ENCODE measurements around the gene C4A. TPM values are rescaled to one million over a fixed set of nuclear protein-coding genes. Genes with fewer than 3 reads are reported as not detected.

Gene C4A
- total RNA-seq, 1 experiment from 2014 or later, result 3.8 TPM

DNA sequence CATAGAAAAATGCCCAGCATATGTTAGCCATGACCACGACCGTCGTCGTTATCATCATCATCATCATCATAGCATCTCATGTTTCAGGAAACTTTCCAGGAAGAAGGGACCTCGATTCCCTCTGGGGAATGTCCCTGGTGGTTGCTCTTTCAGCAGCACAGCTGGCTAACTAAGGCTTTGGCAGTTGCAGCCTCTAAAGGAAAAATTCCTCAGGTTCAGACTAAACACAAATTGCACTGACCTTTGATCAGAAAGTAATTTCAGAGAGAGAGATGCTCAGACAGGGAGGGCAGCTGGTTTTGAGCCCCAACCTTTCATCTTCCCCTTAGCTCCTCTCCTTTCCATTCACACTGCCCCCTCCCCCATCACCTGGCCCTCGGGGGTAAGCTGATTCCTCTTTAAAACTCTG is 41.6 kb upstream of the C4A start (continued):
- TF ChIP-seq ZNF317 (CRISPR knock-in tag; IDR thresholded peaks at IDR 0.05; ENCODE audit: borderline replicate concordance, low read depth) (no peak), ZNF532 (CRISPR knock-in tag; IDR thresholded peaks at IDR 0.05; ENCODE audit: borderline replicate concordance) (no peak), JUN (CRISPR knock-in tag; IDR thresholded peaks at IDR 0.05) (no peak)

- DNase-seq (ENCODE audit: low spot score) (no peak), ATAC-seq (no peak)
- Mint-ChIP-seq H3K4me1 (peaks cover 11% of the 10 kb centered on the region), H3K27me3 (ENCODE audit: low read depth) (peaks cover 54% of the 10 kb centered on the region), H3K9me3 (no peaks in the 10 kb centered on the region), H3K27ac (no peak overlapping the region), H3K36me3 (no peaks in the 10 kb centered on the region), H3K4me3 (no peak overlapping the region)
- CTCF ChIA-PET, result no interaction called here
- POLR2A ChIA-PET, result no interaction called here
- TF ChIP-seq, protein P1, sequence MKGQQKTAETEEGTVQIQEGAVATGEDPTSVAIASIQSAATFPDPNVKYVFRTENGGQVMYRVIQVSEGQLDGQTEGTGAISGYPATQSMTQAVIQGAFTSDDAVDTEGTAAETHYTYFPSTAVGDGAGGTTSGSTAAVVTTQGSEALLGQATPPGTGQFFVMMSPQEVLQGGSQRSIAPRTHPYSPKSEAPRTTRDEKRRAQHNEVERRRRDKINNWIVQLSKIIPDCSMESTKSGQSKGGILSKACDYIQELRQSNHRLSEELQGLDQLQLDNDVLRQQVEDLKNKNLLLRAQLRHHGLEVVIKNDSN (CRISPR knock-in tag; IDR thresholded peaks at IDR 0.05), result no peak
- TF ChIP-seq TEAD4 (CRISPR knock-in tag; IDR thresholded peaks at IDR 0.05), result no peak
- no peak for TF ChIP-seq JAZF1 (CRISPR knock-in tag; IDR thresholded peaks at IDR 0.05)
- TF ChIP-seq ETV6 (CRISPR knock-in tag; IDR thresholded peaks at IDR 0.05), result no peak
- TF ChIP-seq RELA (CRISPR knock-in tag; IDR thresholded peaks at IDR 0.05; ENCODE audit: borderline replicate concordance), result no peak
- TF ChIP-seq TCF7 (CRISPR knock-in tag; IDR thresholded peaks at IDR 0.05; ENCODE audit: low read depth), result no peak
- TF ChIP-seq, protein P2, sequence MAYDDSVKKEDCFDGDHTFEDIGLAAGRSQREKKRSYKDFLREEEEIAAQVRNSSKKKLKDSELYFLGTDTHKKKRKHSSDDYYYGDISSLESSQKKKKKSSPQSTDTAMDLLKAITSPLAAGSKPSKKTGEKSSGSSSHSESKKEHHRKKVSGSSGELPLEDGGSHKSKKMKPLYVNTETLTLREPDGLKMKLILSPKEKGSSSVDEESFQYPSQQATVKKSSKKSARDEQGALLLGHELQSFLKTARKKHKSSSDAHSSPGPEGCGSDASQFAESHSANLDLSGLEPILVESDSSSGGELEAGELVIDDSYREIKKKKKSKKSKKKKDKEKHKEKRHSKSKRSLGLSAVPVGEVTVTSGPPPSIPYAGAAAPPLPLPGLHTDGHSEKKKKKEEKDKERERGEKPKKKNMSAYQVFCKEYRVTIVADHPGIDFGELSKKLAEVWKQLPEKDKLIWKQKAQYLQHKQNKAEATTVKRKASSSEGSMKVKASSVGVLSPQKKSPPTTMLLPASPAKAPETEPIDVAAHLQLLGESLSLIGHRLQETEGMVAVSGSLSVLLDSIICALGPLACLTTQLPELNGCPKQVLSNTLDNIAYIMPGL (CRISPR knock-in tag; IDR thresholded peaks at IDR 0.05), result no peak
- no peak for TF ChIP-seq ZNF138 (CRISPR knock-in tag; conservative IDR thresholded peaks at IDR 0.05)
- TF ChIP-seq ZNF532 (CRISPR knock-in tag; IDR thresholded peaks at IDR 0.05; ENCODE audit: borderline replicate concordance), result no peak
- TF ChIP-seq ERG (CRISPR knock-in tag; IDR thresholded peaks at IDR 0.05), result no peak
- no peak for TF ChIP-seq CREB1 (CRISPR knock-in tag; IDR thresholded peaks at IDR 0.05)
- TF ChIP-seq ZNF317 (CRISPR knock-in tag; IDR thresholded peaks at IDR 0.05; ENCODE audit: borderline replicate concordance, low read depth), result no peak
- no peak for TF ChIP-seq CBFB (CRISPR knock-in tag; IDR thresholded peaks at IDR 0.05; ENCODE audit: low read depth)
- no peak for TF ChIP-seq RORB (CRISPR knock-in tag; IDR thresholded peaks at IDR 0.05)
- no peak for TF ChIP-seq PRRX2 (CRISPR knock-in tag; IDR thresholded peaks at IDR 0.05)
- TF ChIP-seq TEAD1 (CRISPR knock-in tag; IDR thresholded peaks at IDR 0.05), result no peak
- TF ChIP-seq ATF1 (CRISPR knock-in tag; IDR thresholded peaks at IDR 0.05), result no peak
Measured at GRCh38 chr6:31943742-31944141, 38.1 kb upstream of the C4A start.

All from WTC11 (cell line).